Muscle of leg (tissue), 16 donors: ENCODE measurements around the gene SULT4A1. TPM values are rescaled to one million over a fixed set of nuclear protein-coding genes. Genes with fewer than 3 reads are reported as not detected.
"Not testable (repeated sequence)": the region's sequence is repeated elsewhere in the genome, so short reads cannot be mapped to it uniquely, and the experiment has no call there.

Experiments
- DNase-seq: peaks from one replicate; pipeline ENCODE4 v3.0.0; 2013
- H3K27ac ChIP-seq: one replicate; pipeline ENCODE4 v1.5.1; 2013; ENCODE audit warnings: mild to moderate bottlenecking, low read length, control low read depth
- H3K27me3 ChIP-seq: one replicate; pipeline ENCODE4 v1.6.1; 2013; ENCODE audit warnings: low read length; ENCODE audit not compliant: control insufficient read depth, insufficient read depth
- H3K36me3 ChIP-seq: one replicate; pipeline ENCODE4 v1.6.1; 2013; ENCODE audit warnings: low read length; ENCODE audit not compliant: control insufficient read depth, insufficient read depth
- H3K4me1 ChIP-seq: one replicate; pipeline ENCODE4 v1.6.1; 2013; ENCODE audit warnings: low read length; ENCODE audit not compliant: control insufficient read depth, insufficient read depth
- H3K4me3 ChIP-seq: one replicate; pipeline ENCODE4 v1.5.1; 2013; ENCODE audit warnings: low read length, control low read depth
- H3K9me3 ChIP-seq: replicated peaks from 2 replicates; pipeline ENCODE4 v1.6.1; 2013; ENCODE audit warnings: low read depth, low read length; ENCODE audit not compliant: control insufficient read depth
- WGBS: methylation state at CpG from one replicate; pipeline ENCODE4 v1.1.5; 2013; ENCODE audit warnings: missing lambda C conversion rate; ENCODE audit not compliant: insufficient coverage; 5-methylcytosine and 5-hydroxymethylcytosine counted together
- long read RNA-seq, 11 donors: transcript quantifications; one replicate each; lab custom pipeline, GENCODE V29; 2026
- polyA plus RNA-seq, 8 donors: library from polyadenylated mRNA; unstranded; fragments of 120-200 nt; gene quantifications; one replicate each; pipeline versions ENCODE4 v1.2.1 to v1.2.3, GENCODE V29; 2013; ENCODE audit warnings: inconsistent platforms in 1 of 8, low replicate concordance in 1 of 8; ENCODE audit not compliant: insufficient read length in 8 of 8, insufficient read depth in 1 of 8
- total RNA-seq: library from RNA; stranded (reverse); fragments of 120-200 nt; gene quantifications from one replicate; pipeline ENCODE4 v1.2.4, GENCODE V29; 2013

The SULT4A1 gene
- 1.2 TPM for total RNA-seq
- 1 to 10 TPM in 7 of 8 donors, under 1 TPM in 1; 0.92 to 4.3 (median 2.3) TPM for polyA plus RNA-seq
- long read RNA-seq, donor 1, result 0 reads
- long read RNA-seq, donor 2, result 0 reads
- long read RNA-seq, donor 3, result 0 reads
- long read RNA-seq, donor 4, result 0 reads
- long read RNA-seq, donor 5, result 0 reads
- long read RNA-seq, donor 6, result 0 reads
- long read RNA-seq, donor 7, result 0 reads
- long read RNA-seq, donor 8, result 0 reads
- long read RNA-seq, donor 9, result 0 reads
- long read RNA-seq, donor 10, partial matches to known transcripts, result 0 of 1 reads
- long read RNA-seq, donor 10, other reads (novel, unspliced or antisense), result 0 of 1 reads
- long read RNA-seq, donor 11, result 0 reads

- peak within 1 kb of the TSS; percentile 24 for H3K4me3 ChIP-seq
- no peak for DNase-seq
- H3K36me3 ChIP-seq, result no peaks in the 10 kb centered on the region
- no peaks in the 10 kb centered on the region for H3K9me3 ChIP-seq
- H3K27ac ChIP-seq, result no peak within 1 kb of the TSS
- under 1% methylated on average over 117 of the region's 121 CpGs for WGBS
- peaks cover 14% of the 10 kb centered on the region for H3K4me1 ChIP-seq
- H3K27me3 ChIP-seq, result peaks cover 31% of the 10 kb centered on the region
Observed at GRCh38 chr22:43862074-43862881, at the start of gene SULT4A1. TSS of gene SULT4A1 (minus strand) at chr22:43862513. CDS start at chr22:43862382, 131 bp downstream.

GRCh38 chr22:43911351-43911750 lies 49.0 kb upstream of the SULT4A1 start:
- 20% methylated on average over 4 of the region's 4 CpGs for WGBS
- no peak overlapping the region for H3K27ac ChIP-seq
- H3K36me3 ChIP-seq, result no peaks in the 10 kb centered on the region
- H3K4me1 ChIP-seq, result no peaks in the 10 kb centered on the region
- H3K4me3 ChIP-seq, result no peak overlapping the region
- no peaks in the 10 kb centered on the region for H3K9me3 ChIP-seq
- DNase-seq, result no peak
- peaks cover 8% of the 10 kb centered on the region for H3K27me3 ChIP-seq

- H3K27me3 ChIP-seq, result peaks cover 10% of the 10 kb centered on the region
- WGBS, result 67% methylated on average over 6 of the region's 6 CpGs
- no peak overlapping the region for H3K27ac ChIP-seq
- no peaks in the 10 kb centered on the region for H3K9me3 ChIP-seq
- H3K4me3 ChIP-seq, result no peak overlapping the region
- DNase-seq, result no peak
- no peaks in the 10 kb centered on the region for H3K36me3 ChIP-seq
- no peaks in the 10 kb centered on the region for H3K4me1 ChIP-seq
Observed at GRCh38 chr22:43910178-43910695, 47.9 kb upstream of the SULT4A1 start.

GRCh38 chr22:43909708-43910107 lies 47.4 kb upstream of the SULT4A1 start:
- H3K36me3 ChIP-seq, result no peaks in the 10 kb centered on the region
- DNase-seq, result no peak
- no peak overlapping the region for H3K27ac ChIP-seq
- H3K27me3 ChIP-seq, result peaks cover 10% of the 10 kb centered on the region
- no peaks in the 10 kb centered on the region for H3K9me3 ChIP-seq
- WGBS, result 89% methylated on average over 1 of the region's 1 CpG
- no peaks in the 10 kb centered on the region for H3K4me1 ChIP-seq
- no peak overlapping the region for H3K4me3 ChIP-seq

GRCh38 chr22:43905681-43906080 lies 43.4 kb upstream of the SULT4A1 start:
- H3K4me3 ChIP-seq, result no peak overlapping the region
- no peak for DNase-seq
- peaks cover 6% of the 10 kb centered on the region for H3K4me1 ChIP-seq
- WGBS, result 50% methylated on average over 5 of the region's 7 CpGs
- peaks cover 8% of the 10 kb centered on the region for H3K27me3 ChIP-seq
- no peaks in the 10 kb centered on the region for H3K9me3 ChIP-seq
- no peak overlapping the region for H3K27ac ChIP-seq
- no peaks in the 10 kb centered on the region for H3K36me3 ChIP-seq

GRCh38 chr22:43904412-43904811 lies 42.1 kb upstream of the SULT4A1 start:
- H3K4me1 ChIP-seq, H3K27ac ChIP-seq, DNase-seq, H3K27me3 ChIP-seq, H3K36me3 ChIP-seq, H3K4me3 ChIP-seq, H3K9me3 ChIP-seq: not testable (repeated sequence)
- WGBS, result 100% methylated on average over 1 of the region's 12 CpGs

- not testable (repeated sequence) for H3K36me3 ChIP-seq, DNase-seq, H3K9me3 ChIP-seq, H3K27me3 ChIP-seq, H3K4me3 ChIP-seq, H3K4me1 ChIP-seq, H3K27ac ChIP-seq
- WGBS, result 60% methylated on average over 2 of the region's 12 CpGs
Observed at GRCh38 chr22:43903033-43903432, 40.7 kb upstream of the SULT4A1 start.

GRCh38 chr22:43901976-43902643 lies 39.8 kb upstream of the SULT4A1 start:
- WGBS, result 41% methylated on average over 4 of the region's 5 CpGs
- H3K36me3 ChIP-seq, result no peaks in the 10 kb centered on the region
- H3K4me3 ChIP-seq, result no peak overlapping the region
- no peak overlapping the region for H3K27ac ChIP-seq
- peaks cover 6% of the 10 kb centered on the region for H3K4me1 ChIP-seq
- H3K27me3 ChIP-seq, result peaks cover 6% of the 10 kb centered on the region
- no peak for DNase-seq
- H3K9me3 ChIP-seq, result no peaks in the 10 kb centered on the region

GRCh38 chr22:43900206-43900605 lies 37.9 kb upstream of the SULT4A1 start:
- peaks cover 6% of the 10 kb centered on the region for H3K4me1 ChIP-seq
- H3K36me3 ChIP-seq, result no peaks in the 10 kb centered on the region
- DNase-seq, result no peak
- H3K9me3 ChIP-seq, result no peaks in the 10 kb centered on the region
- H3K27me3 ChIP-seq, result peaks cover 11% of the 10 kb centered on the region
- 63% methylated on average over 4 of the region's 7 CpGs for WGBS
- no peak overlapping the region for H3K4me3 ChIP-seq
- H3K27ac ChIP-seq, result no peak overlapping the region
